Urothelium cell line (cell line): Measurements from ENCODE around the gene LFNG.

Source experiments
- DNase-seq: peaks from one replicate; pipeline ENCODE4 v3.0.0; 2011; ENCODE audit warnings: low spot score, mixed read lengths
- FAIRE-seq: peaks from 2 replicates; lab custom pipeline; 2011; peaks lifted over from hg19 to GRCh38; lab: Jason Lieb, UNC

Gene LFNG

DNA sequence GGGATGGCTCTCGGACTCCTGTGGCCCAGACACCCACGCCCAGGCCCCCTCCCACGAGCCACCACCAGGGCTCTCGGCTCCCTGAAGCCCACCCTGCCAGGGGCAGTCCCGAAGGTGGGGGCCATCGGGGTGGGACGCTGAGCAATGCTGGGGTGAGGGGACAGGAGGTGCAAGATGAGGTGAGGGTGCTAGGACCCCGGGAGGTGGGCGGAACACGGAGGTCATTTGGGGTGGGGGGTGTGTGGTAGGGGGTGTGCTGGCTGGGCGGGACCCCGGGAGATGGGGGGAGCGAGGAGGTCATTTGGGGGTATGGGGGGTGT, 17.0 kb upstream of the LFNG start:
- FAIRE-seq: peak; percentile 20

DNA sequence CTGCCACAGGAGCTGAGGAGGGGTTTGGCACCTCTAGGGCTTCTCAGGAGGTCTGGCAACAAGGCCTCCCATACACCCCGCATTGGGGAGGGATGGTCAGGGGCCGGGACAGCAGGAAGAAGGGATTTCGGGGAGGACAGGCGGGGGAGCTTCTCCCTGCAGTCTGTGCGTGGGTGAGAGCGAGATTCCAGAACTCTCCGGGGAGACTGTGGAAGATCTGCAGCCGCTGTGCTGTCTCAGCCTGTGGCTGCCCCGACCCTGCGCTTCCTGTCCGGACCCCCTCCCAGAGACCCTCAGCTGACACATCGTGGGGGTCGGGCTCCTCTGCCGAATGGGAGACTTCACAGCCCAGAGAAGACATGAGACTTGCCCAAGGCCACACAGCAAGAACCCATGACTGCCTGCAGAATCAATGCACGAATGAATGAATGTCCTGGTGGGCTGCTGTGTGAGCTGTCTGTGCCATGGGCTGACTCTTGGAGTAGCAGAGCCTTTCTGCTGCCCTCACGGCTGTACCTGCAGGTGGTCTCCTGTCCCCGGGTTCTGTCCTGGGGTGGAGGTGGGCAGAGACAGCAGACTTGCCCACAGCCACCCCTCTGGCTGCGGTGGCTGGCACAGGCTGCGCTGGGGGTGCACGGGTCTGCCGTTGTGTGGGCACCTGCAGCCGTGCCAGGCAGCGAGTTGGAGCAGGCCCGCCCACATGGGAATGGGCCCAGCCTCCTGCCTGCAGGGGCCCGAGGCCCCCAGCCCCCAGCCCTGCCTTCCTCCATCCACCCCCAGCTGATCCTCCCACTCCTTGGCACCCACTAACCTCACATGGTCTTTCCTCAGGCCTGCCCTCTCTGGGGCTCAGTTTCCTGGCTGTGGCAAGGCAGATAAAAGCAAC, 16.3 kb upstream of the LFNG start:
- FAIRE-seq: peak; percentile 93
- DNase-seq: no peak

More for the DNA sequence above, 17.0 kb upstream of the LFNG start:
- DNase-seq: no peak

DNA sequence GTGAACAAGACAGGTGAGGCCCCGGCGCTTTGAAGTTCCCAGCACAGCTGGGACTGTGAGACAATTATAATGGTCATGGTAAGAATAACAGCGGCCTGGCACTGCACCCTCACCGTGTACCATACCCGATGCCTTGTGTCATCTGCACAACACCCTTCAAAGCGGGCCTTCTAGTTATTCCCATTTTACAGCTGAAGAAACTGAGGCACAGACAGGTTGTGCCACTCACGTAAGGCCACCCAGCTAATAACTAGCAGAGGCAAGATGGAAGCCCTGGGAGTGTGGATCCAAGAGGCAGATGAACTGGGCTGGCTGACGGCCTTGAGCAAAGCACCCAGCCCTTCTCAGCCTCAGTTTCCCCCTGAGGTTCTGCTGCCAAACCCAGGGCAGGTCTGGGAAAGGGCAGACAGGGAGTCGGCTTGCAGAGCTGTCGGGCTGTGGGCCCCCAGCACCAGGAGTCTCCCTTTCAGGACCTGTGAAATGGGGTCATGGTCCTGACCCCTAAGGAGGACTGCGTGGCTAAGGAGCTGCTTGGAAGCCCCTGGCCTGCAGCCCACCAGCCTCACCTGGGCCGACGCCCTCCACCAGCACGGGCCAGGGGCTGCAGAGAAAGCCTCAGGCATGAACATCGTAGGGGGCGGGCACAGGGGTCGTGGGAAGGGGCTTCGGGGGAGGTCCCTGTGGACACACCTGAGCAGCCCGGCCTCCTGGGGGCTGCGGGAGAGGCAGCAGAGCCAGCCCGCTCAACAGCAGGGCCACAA, 15.3 kb upstream of the LFNG start:
- no peak for DNase-seq
- peak; percentile 73 for FAIRE-seq

DNA sequence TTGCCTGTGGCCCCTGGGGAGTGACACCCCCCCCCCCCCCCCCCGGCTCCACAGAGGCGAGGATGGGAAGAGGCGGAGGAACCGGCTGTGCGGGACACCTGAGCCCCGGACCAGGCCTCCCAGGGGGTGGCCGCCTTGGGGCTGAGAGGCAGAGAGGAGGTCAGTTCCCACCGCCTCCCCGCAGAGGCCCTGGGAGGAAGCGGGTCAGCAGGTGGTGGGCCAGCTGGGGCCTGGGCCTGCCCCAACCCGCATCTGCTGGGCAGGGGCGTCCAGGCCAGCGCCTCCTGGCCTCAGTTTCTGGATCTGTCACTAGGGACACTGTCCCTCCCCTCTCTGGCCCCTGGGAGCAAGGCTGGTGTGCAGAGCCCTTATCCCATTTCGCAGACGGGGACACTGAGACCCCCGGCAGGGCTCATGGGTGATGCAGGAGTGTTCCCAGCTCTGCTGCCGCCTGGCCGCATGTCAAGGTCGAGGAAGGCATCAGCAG, 14.6 kb upstream of the LFNG start:
- FAIRE-seq (no peak), DNase-seq (no peak)

DNA sequence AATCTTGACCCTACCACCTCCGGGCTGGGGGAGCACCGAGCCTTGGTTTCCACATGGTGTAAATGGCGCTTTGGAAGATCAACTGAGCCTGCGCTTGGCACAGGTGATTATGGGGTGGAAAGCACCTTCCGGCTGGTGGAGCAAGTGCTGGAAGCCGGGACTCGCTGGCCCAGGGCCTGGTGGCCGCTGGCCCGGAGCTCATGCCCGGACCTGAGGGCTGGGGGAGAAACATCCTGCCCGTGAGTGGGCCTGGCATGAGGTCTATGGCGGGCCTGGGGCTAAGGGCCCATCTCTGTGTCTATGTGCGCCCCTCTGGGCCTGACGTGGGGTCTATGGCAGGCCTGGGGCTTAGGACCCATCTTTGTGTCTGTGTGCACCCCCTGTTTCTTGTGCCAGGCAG, 14.2 kb upstream of the LFNG start:
- FAIRE-seq: peak; percentile 96

DNA sequence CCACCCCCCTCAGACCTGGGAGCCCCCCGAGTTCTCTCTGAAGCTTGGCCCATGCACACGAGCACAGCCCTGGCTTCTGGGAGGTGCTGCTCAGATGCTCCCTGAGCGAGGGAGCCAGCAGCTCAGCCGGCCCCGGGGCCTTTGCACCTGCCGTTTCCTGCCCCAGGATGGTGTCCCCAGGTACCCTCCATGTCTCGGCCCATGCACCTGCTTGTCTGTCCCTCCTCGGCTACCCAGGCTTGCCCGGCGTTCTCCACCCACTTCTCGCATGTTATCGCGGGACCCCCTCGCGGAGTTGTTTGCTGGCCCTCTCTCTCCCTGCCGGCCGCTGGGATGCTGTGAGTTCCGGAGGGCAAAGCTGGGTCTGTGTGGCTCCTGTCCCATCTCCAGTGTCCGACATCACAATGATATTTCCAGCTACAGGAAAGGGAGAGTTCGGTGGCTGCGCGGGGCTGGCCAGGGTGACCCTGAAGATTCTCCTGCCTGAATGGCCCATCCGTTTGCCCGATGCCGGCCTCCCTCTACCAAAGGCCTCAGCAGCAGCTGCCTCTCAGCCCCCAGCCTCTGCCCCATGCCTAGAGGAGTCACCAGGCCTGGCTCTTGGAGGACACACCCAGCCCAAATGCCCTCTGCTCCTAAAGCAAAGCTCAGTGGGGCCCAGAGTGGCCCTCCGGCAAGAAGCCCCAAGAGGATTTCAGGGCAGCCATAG, 12.2 kb upstream of the LFNG start:
- no peak for DNase-seq
- FAIRE-seq: no peak

More for the DNA sequence above, 14.2 kb upstream of the LFNG start:
- DNase-seq: no peak

DNA sequence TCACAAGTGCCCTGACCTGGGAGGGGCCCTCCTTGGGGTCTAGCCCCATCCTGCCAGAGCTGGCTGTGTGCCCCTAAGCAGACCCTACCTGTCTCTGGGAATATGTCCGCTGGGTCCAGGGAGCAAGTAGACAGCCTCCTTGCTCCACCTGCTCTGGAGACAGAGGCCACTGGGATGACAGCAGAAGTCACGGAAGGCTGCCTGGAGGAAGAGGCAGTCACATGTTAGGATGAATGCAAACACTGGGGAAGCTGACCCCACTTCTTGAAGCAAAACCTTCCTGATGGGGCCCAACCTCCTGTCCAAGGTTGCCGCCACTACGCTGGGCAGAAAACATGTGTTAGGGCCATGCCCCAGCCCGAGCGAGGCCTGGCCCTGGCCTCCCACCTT, 11.7 kb upstream of the LFNG start:
- no peak for DNase-seq
- FAIRE-seq: no peak

DNA sequence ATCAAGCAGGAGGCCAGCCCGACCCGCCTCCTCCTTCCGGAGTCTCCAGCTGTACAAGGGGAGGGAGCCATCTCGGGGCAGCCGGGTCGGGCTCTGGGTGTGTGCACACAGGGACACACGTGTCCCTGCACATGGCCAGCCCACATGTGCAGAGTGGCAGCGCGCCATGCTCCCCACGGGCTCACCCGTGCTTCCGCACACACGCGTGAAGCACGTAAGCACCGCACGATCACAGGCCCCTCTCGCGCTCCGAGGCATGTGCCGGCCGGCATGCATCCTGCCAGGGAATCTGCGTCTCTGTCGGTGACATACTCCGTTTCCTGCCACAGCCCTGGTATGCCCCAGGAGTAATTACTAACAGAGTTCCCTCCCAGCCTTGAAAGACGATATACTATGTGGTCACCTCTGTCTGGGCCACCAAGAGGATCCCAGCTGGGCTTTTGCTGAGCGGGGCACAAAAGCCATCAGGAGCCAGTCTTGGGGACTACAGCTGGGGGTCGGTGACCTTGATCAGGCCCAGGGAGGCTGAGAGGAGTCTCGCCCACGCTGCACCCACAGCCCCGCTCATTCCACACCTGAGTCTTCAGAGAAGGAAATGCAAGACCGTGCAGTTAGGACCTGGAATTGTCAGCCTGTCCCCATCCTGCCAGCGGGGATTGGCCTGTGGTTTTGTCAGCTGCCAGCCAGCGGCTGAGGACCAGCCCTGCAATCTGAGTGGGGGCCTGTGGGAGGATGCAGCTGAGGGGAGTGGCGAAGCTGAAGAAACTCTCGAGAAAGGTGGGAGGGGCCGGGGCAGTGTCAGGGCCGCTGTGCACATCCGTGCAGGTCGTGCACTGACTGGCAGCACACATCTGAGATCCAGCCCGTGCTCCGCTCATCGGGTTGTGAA, 11.0 kb upstream of the LFNG start:
- FAIRE-seq: peak; percentile 100

DNA sequence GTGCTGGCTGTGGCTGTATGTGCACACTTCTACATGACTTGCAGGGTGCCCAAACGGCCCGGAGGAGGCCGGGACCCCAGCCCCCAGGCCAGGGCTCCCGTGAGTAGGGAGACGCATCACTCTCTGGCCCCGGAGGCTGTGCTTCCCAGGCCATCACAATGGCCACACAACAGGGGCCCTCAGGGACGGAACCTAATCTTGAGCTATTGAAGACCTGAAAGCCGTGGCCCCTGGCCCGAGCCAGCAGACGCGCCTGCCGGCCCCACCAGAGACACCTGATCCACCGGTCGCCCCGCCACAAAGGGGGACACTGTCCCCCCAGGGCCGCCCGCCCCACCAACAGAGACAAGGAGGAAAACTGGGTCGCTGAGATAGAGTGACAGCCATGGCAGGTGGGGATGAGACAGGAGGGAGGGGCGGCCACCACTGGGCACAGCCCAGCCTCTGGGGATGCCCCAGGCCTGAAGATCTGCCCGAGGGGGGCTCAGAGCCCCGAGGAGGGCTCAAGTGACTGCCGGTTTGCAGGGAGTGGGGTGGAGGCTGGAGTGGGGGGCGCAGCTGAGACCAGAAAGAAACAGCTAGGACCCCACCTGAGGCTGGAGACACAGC, 10.2 kb upstream of the LFNG start:
- DNase-seq: no peak
- FAIRE-seq: no peak

More for the DNA sequence above, 11.0 kb upstream of the LFNG start:
- DNase-seq: peak; percentile 95

DNA sequence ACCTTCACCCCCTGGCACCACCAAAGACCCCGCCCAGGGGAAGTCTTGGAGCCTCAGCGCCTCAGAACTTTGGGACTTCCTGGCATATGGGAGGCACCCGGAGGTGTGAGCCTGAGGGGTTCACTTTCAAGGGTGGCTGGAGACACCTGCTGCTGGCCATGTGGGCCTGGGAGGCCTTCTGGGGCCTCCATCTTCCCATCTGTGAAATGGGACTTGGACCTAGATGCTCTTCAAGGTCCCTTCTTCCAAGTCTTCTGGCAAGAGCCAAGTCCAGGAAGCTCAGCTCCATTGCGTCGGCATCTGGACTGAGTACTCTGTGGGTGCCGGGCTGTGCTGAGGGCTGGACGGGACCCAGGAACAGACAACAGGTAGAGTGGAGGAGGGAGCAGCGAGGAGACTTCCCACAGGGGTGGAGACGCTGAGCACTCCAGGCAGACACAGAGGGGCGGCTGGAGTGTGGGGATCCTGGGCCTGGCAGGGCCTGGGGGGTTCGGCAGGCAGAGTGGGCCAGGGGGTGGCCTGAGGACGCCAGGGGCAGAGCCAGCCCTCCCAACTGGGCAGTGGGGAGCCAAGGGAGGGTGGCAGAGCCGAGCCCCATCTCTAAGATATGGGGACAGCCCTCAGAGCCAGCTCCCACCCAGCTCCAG, 9.3 kb upstream of the LFNG start:
- no peak for FAIRE-seq
- no peak for DNase-seq

DNA sequence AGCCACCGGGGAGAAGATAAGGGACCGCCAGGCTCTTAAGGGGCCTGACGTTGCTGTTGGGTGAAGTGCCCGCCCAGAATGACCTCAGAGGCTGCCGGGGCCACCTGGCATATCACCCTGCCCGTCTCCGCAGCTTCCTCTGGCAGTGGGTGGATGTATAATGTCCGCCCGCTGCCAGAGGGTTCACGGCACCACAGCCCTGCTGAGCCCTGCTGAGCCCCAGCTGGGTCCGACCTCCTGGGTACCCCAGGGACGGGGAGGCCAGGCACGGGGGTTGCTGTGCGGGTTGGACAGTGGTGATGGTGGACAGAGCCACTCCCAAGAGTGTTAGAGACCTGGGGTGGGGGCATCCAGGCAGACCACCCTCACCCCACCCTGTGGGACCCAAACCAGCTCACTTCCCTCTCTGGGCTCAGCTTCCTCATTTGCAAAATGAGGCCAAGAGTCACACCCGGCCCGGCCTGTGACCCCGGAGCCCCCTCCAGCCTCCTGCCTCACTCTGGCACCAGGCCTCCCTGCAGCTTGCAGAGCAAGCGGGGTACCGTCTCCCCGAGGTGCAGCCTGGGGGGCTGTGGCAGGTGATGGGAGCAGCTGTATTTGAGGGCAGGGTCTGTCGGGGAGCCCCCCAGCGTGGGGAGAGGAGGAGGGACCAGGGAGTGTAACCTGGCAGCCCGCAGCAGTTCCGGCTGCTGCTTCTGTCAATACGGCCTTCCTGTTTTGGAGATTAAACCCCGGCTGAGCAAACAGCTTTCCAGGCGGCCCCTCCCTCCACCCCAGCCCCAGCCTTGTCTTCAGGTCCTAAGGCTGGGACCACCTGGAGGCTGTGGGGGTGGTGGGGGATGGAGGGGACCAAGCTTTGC, 8.4 kb upstream of the LFNG start:
- FAIRE-seq (peak; percentile 96), DNase-seq (peak; percentile 83)

DNA sequence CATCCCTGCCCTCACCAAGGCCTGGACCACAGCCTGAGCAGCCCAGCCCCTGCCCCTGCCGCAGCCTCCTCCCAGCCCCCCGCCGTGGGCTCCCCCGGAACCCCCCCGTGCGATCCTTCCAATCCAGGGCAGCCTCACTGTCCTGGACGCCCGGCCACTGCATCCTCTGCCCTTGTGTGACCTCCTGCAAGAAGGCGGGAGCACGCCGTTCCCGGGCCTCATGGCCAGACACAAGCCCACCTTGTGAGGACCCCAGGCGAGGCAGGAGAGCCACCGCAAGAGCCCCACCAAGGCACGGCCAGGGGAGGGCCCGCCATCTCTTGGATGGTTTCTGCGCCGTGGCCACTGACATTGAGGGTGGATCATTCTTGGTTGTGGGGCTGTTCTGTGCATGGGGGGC, 7.8 kb upstream of the LFNG start:
- FAIRE-seq: no peak

DNA sequence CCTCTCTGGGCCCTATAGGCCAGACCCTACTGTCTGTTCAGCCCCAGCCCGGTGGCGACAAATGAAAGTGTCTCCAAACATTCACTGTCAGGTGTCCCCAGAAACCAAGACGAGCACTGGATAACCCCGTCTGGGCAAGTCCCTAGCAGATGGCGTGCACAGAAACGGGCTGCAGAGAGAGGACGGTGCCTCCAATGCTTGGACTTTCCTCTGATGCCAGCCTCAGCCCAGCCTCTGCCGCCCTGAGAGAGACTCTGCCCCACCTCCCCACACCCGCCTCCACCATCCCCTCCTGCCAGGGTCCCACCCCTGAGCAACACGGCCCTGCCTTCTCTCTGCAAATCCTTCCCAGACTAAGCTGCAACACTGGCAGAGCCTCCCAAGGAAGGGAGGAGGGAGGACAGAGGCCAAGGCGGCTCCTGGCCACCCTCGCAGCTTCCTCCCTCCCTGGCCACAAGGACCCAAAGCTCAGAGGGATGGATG, 7.4 kb upstream of the LFNG start:
- peak; percentile 98 for FAIRE-seq

More for the DNA sequence above, 7.8 kb upstream of the LFNG start:
- no peak for DNase-seq

DNA sequence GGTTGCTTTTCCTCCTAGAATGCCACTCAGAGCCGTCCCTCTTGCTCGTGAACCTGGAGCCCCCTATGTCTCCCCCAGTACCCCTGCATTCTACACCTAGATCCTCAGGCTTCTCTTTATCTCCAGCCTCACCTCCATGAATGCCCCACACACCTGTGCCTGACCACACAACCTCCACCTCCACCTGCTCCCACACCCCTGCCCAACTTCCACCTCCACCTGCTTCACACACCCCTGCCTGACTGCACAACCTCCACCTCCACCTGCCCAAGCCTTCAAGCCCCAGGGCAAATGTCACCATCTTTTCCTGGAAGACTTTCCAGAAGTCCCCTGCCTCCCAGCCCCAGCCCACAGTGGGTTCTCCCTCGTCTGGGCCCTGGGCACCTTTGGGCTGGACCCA, 6.9 kb upstream of the LFNG start:
- no peak for FAIRE-seq
- no peak for DNase-seq

More for the DNA sequence above, 7.4 kb upstream of the LFNG start:
- DNase-seq: peak; percentile 73

DNA sequence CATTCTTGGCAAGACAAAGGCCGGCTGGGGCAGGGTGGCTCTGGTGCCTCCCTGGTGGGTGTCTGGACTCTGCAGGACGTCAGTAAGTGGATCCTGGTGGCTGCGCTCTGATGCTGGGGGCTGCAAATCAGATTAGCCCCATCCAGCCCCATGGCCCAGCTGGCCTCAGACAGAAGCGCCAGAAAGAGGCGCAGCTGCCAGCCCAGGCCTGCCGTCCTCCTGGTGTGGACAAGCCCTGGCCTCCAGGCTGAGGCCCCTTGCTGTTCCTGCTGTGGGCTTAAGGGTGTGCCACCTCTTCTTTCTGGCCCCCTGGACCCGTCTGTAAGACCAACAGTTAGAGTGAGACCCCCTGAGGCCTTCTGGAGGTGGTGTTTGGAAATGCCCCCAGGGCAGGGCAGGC, 5.9 kb upstream of the LFNG start:
- DNase-seq (no peak), FAIRE-seq (no peak)

DNA sequence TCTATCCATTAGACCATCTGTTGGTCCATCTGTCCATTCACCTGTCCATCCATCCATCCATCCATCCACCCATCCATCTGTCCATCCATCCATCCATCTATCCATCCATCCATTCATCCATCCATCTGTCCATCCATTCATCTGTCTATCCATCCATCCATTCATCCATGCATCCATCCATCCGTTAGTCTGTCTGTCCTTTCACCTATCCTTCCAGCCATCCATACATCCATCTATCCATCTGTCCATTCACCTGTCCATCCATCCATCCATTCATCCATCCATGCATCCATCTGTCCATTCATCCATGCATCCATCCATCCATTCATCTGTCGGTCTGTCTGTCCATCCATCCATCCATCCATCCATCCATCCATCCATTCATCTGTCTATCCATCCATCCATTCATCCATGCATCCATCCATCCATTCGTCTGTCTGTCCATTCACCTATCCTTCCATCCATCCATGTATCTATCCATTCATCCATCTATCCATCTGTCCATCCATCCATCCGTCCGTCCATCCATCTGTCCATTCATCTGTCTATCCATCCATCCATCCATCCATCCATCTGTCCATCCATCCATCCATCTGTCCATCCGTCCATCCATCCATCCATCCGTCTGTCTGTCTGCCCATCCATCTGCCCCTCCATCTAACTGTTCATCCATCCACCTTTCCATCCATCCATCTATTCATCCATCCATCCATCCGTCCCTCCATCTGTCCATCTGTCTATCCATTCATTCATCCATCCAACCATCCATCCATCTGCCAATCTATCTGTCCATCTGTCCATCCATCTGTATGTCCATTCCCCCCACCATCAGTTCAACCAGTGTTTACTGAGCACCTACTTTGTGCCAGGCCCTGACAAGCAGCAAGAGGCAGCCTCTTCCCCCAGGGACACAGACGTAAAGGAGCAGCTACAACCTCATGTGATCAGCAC, 4.8 kb upstream of the LFNG start:
- DNase-seq: no peak
- FAIRE-seq: peak; percentile 100
